Ramos (cell line): Measurements from ENCODE around the gene CFAP61.
"Not testable (repeated sequence)": the region's sequence is repeated elsewhere in the genome, so short reads cannot be mapped to it uniquely, and the experiment has no call there.

Experiments used
- in situ Hi-C: fragments of 300-500 bp; cut with MboI; formaldehyde crosslinking; loops from one replicate; pipeline ENCODE4 v1.14.3; 2022; ENCODE audit warnings: low sequenced_read_pairs; ENCODE audit not compliant: unreplicated experiment

The CFAP61 gene

DNA sequence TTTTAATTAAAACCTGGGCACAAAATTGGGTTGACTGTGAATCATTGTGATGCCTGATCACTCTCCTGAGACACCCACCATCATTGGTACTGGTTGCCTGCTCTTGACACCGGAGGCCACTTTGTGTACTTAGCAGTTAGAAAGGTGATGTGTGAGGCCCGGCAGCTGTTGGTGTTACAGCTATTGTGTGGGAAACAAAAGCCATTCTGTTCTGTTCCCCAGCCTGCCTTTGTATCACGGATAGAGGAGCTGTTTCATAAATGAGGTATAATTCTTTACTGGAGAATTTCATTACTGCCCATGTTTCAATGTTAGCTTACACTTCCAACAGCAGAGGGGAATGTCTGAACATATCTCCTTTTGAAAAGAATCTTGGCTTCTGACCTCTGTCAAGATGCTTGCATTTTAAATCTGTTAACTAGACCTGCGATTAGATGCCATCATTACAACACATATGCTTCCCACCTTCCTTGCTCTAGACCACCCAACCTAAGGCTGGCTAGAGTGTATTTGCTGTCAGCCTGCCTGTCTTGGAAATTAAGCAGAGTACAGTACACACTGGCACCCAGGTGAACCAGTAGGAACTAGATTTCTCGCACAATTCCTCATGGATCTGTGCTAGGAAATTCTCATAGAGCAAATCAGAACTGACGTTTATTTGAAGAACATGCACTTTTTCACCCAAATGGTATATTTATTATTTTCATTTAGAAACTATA lies 173.2 kb downstream of the CFAP61 start:
- in situ Hi-C loops = no loop called here

DNA sequence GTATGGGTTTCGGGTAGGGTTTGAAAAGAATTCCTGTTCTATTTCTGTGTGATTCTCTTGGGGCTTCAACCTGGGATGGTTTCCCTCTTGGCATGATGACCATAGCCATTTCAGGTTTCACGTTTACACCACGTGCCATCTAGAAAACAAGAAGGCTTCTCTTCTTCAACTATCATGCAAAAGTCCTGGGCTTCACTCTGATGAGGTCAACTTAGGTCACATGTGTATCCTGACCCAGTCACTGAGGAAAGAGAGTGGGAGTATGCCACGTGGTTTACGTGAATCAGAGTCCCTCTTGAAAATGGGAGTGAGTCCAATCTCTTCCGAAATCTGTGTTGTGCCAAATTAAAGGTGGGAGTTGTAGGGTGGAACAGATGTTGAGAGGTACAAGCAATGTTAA lies 174.2 kb downstream of the CFAP61 start:
- in situ Hi-C loops = no loop called here

DNA sequence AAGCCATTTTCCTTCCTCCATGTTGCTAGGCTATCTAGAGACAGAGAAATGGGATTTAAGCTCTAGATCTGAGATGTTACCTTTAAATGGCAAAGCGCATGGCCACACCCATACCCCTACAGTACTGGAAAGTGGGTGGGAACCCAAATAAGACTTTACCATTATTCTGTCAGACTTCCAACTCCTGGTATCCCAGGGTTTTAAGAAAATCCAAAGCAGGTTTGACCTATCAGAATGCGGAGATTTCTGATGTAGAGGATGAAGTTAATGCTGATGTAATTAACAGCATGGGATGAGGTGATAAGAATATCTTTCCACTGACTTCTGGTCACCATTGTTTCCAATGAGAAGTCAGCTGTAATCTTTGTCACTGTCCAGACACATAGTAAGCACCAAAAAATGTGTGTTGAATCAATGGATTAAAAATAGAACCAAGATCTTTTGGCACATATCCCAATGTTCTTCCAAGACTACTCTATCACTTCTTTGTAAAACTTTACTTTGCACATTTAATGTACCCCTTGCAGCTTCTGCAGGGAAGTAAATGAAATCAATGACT lies 174.8 kb downstream of the CFAP61 start:
- in situ Hi-C loops = no loop called here

DNA sequence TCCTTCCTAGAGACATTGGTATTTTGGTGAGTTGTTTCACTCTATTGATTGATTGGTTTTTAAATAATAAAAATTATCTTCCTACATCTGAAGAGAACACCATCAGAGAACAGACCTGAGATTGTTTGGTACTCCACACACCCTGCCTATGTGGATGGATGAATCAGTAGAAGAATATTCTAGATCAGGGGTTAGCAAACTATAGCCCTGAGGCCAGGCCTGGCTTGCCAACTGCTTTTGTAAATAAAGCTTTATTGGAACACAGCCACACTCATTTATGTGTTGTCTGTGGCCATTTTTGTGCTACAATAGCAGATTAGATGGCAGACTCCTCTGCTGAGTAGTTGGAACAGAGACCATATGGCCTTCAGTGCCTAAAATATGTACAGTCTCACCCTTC lies 176.0 kb downstream of the CFAP61 start:
- in situ Hi-C loops = no loop called here

DNA sequence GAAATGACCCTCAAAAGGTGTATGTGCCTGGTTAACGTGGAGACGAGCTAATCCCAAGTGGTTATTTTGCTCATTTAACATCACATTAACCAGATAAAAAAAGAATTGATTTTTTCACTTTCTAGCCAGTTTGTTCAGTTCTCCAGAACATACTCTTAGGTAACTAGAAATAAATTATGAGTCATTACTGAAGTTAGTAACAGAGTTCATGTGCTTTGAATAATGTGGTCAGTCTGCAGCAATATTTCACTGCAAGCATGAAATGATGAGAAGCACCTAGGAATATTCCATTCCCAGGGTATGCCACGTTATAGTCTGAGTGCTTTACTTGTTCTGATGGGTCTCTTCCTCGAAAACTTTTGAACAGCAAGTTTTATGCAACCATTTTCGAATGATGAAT lies 177.3 kb downstream of the CFAP61 start:
- in situ Hi-C loops = no loop called here

DNA sequence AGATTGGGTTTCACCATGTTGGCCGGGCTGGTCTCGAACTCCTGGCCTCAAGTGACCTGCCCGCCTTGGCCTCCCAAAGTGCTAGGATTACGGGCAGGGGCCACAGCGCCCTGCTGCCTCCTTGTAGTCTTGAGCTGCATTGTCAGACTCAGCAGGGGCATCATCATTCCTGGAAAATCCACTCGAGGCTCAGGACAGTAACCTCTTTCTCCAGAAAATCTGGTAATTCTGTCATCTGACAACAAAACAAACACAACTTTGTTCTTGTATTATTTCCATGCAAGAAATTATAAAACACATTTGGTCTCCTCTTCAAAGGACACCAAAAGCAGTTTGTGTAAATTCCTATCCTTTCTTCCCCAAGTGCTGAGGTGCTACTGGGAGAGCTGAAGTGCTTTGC lies 178.4 kb downstream of the CFAP61 start:
- in situ Hi-C loops = no loop called here

DNA sequence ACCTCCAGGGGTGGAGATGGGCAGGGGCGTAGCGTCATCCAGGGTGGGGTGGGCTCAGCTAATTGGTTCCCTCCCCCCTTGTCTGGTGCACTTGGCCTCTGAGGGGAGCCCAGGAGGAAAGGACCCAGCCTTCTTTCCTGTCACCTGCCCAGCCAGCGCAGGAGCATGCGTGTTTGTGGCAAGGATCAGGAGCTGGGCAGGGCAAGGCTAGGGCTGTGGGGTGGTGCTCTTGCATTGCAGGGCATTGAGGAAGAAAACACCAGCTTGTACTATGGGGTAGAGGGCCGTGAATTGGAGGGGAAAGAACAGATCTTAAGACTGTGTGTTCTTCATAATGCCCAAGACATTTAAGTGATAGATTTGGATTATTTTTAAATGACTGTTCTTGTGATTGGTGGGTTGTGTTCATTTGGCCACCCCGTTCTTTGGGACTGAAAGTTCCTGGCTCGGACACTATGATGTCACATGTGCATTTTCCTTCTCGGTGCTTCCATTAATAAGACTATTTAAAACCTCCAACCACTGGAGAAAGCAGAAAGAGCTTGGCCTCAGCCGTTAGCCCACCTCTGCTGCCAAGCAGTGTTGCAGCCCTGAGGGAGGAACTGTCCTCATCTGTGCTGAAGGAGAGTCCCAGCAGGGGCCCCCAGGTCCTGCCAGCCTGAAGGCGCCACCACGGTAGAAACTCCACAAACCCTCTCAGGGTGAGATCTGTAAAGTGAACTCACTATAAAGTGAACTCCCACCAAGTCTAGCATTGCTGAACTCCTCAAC lies 179.4 kb downstream of the CFAP61 start:
- in situ Hi-C loops = no loop called here

DNA sequence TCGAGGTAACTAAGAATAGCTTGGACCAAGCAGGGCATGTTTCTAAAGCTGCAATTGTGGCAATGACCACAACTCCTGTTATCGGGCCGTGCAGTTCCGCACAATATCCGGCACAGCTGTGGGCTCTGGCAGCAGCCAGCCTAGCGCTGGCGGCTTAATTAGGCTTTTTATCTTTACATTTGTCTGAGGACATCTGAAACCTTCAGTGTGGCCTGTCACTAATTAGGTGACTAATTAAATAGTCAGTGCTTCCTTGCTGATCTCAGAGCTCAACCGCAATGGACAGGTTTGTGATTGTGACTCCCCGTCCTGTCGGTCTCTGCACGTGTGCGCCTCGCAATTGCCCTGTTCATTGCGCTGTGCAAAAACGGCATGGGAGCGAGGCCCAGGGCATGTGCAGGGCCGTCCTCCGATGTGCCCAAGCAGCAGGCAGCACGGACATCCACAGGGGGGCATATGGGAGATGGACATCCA lies 180.7 kb downstream of the CFAP61 start:
- in situ Hi-C loops = no loop called here

DNA sequence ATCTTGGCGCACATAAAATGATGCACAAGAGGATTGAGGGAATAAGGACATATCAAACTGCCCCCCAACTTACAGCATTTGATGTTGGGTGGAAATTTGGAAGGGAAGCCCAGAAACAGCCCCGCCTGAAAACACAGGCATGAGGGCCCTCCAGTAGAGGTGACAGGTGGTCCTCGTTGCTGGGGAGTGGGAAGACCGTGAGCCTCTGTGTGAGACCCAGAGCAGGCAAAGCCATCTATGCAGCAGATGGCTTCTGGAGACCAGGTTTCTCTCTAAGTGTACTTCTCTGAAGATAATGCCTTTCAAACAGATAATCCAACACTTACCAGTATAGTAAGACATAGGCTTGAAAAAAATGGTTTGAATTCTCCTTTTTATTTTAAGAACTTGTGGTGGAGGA lies 183.3 kb downstream of the CFAP61 start:
- in situ Hi-C loops = no loop called here

DNA sequence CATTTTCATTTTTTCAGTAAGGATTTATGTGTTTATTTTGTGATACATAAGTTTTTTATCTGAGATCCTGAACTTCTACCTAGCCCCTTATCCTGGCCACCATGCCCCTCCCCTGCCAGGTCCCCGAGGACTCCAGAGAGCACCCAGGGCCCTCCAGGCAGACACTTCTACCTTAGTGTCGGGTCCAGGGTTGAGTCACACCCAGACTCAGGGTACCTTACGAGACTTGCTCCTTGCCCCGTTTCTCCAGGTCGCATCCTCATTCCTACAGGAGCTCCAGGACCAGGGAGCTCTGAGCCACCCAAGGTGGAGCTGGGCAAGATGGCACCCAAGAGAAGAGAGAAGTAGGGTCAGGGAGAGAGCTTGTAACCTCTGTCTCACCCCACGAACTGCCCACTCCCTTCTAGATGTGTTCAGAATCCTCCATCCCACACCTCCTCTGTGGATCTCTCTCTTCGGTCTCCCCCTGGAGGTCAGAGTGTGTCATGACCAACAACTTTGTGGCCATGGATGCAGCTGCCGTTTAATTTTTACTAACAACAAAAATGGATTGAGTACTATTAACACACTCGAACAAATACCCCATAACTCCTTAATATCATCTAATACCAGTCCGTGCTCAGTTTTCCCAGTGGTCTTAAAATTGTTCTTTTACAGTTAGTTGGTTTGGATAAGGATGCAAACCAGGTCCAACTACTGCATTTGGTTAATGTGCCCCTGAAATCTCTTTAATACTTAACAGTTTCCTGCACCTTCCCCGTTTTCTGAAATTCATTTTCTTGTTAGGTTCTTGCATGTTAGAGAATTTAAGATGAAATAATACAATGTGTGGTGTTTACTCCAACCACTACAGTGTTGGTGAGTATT lies 185.0 kb downstream of the CFAP61 start:
- in situ Hi-C loops = no loop called here

DNA sequence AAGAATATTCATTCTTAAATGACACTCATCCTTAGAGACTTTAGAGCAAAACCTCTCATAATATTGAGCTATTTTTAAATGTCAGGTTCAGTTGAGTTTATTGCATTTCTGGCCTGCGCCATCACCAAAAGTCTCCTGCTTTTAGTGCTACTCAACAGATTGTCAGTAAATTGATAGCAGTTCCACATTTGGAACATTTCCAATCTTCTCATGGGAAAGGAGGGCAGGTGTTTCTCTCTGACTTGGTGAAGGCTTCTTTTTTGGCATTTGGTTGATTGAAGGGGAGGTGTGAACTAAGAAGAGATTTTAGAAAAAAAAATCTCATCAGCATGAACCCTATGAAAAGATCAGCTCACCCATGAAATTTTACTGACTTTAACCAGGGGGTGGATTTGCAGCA lies 189.6 kb downstream of the CFAP61 start:
- in situ Hi-C loops = no loop called here

DNA sequence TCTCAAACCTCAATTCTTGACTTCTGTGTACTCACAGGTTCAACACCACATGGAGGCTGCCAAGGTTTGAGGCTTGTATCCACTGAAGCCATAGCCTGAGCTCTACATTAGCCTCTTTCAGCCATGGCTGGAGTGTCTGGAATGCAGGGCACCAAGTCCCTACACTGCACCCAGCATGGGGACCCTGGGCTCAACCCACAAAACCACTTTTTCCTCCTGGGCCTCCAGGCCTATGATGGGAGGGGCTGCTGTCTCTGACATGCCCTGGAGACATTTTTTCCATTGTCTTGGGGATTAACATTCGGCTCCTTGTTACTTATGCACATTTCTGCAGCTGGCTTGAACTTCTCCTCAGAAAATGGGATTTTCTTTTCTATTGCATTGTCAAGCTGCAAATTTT lies 192.1 kb downstream of the CFAP61 start:
- in situ Hi-C loops = not testable (repeated sequence)

DNA sequence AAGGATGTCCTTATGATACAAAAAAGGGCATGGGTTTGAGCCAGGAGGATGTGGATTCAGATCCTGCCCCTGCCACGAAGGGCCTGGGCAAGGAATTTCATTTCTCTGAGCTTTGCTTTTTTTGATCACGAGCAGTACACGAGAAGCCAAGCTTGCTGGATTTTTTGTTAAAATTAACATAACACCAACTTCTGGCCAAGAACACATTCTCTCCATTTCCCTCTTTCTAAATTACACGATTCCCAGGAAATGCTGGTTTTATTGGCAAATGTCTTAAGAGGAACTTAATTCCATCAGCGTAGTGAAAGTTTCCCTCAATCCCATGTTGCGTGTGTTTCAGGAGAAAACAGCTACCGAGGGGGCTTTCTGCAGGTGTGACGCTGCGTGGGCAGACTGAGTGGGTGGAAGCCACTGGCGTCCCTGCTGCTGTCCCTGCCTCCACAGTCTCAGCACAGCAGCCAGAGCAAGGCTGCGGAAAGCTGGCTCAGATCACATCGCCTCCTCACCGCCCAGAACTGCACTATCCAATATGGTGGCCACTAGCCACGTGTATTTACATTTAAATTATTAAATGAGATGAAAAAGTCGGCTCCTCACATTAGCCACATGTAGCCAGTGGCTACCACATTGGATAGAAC lies 194.8 kb downstream of the CFAP61 start:
- in situ Hi-C loops = no loop called here

DNA sequence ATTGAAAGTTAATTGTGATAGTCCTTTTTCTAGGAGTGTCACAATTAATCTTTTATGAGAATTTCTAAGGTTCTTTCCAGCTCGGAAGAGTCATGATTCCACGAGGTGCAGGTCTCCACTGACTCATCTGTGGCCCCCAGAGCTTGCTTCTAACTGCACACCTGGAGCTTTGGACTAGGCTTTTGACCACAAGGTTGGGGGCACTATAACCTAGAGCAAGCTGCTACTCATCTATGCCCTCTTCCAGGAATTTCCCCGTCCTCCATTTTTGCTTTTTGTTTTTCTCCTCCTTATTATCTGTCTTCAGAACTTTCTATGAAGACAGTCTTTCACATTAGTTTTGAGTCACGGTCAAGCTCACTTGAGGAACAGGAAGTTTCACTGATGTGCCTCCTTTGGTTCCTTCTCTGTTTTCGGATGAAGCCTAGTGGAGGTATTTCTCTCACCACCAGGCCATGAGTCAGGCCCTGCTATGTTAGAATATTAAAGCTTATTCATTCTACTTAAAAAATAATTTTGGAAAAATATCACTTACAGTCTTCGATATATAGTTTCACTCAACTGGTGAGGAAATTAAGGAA lies 196.4 kb downstream of the CFAP61 start:
- in situ Hi-C loops = no loop called here

DNA sequence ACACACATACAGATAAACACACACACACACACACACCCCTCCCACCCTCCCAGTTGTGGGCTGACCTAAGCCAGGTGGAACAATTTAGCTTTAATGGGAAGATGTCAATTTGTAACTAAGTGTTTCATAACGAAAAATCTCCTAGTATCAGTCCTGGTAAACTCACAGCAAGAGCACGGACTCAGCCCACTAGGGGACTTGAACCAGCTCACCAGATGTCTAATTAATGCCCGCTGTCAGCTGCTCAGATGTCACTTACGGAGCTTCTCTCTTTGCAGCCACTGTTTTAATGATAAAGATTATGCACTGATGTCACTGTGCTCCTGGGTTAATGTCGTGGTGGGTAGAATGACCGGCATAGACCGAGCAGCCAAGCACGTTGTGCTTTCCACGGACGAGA lies 199.0 kb downstream of the CFAP61 start:
- in situ Hi-C loops = no loop called here

DNA sequence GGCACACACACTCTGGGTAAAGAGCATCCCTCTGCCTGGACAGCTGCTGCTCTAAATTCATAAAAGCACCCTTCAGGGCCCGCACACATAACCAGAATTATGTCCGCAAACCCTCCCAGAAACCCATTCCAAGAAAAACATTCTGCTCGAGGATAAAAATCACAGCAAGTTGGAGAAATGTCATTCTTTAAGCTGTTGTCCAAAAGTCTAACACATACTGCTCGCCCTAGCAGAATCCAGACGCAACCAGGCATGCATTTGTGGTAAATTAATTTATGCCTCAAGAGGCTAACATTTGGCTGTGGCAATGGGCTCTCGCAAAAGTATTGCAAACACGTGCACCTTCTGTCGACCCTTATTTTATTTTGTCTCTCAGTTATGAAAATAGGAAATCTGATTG lies 199.5 kb downstream of the CFAP61 start:
- in situ Hi-C loops = no loop called here

DNA sequence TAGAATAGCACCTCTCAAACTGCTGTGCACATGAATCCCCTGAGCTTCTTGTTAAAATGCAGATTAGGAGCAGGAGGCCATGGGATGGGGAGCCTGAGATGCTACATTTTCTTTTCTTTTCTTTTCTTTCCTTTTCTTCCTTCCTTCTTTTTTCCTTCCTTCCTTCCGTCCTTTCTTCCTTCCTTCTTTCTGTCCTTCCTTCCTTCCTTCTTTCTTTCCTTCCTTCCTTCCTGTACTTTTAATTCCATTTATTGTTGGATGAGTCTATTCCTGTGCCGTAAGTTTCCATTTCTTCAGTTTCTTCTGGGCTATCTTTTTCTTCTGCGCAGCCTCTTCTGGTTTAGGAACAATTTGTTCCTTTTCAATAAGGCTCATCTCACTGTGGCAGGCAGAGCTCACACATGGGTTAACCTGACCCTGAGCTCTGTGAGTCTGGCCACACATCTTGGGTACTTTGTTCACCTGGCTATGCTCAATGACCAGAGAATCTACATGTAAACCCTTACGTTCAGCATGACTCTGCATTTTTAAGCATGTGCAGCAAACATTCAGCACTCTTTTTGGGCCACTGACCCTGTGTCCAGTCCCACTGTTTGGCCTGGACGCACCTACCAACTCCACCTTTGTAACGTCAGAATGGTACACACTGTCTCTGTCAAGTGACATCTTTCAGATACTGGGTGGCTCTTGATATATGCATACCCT lies 200.9 kb downstream of the CFAP61 start:
- in situ Hi-C loops = no loop called here

DNA sequence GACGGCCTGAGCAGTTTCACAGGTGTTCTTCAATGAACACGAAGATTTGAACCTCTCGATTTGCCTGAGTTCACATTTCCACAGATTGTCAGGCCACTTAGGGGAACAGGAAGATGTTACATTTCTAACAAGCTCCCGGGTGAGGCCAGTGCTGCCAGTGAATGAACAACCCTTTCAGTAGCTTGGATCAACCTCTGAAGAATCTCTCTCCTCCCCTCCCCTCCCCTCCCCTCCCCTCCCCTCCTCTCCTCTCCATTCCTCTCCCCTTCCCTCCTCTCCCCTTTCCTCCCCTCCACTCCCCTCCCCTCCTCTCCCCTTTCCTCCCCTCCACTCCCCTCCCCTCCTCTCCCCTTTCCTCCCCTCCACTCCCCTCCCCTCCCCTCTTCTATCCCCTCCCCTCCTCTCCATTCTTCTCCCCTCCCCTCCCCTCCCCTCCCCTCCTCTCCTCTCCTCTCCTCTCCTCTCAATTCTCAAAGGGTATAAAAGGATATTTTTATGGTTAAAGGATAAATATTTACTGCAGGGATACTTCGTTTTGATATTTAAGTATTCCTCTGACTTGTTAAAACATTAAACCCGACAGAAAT lies 201.5 kb downstream of the CFAP61 start:
- in situ Hi-C loops = no loop called here

DNA sequence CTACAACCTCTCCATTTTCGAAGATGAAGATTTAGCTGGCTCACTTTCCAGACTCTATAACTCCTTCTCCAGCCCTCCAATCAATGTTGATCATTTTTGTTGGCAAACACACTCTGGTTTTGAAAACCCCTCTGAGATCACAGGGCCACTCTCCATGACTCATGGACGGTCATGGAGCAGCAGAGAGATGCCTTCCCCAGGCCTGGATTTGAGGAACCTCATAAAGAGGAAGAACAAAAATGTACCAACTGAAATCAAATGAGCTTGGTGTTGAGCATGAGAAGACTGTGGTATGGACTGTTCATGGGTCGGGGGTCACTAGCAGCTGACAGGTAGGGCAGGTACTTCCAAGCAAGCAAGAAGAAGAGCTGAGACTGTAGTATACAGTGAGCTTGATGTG lies 202.8 kb downstream of the CFAP61 start:
- in situ Hi-C loops = no loop called here
